ENCODE data around the gene NDST1. TPM values are rescaled to one million over a fixed set of nuclear protein-coding genes. Genes with fewer than 3 reads are reported as not detected.

NDST1 gene
- total RNA-seq, result 10 to 100 TPM; 10.9 to 86.0 (median 42.5) TPM

DNA sequence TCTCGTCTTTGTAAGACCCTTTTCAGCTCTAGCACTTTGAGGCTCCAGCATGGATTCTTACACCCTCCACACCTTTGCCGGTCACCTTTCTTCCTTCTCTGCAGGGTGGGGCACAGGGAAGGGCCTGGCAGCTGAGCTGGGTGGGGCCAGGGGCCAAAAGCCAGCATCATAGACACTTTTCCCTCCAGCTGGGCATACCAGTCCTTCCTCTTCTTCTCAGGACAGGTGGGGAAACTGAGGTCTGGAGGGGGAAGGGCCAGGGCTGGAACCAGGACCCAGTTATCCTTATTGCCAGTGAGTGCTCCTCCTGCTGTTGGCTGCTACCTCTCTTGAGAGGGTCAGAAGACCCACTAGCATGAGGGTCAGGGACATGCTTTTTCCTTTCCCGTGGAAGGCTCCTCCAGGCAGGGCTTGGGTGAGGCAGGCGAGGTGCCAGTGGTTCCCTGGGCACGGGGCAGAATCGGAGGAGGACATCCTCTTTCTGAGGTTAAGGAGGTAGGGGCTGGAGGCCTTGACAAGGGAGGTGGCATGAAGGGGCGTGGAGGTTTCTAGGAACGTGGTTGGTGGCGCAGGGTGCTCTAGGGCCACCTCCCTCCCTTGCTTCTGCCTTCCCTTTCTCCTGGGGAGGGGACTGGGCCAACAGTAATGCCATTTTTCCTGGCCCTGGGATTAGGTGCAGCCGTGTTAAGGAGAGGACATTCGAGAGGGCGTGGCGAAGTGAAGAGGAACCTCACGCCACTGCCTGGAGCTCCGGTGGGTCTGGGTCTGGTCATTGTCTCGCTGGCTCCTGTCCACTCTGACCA, at the start of gene NDST1:
TSS of gene NDST1 (plus strand) at position 658 of the 803 bp plus-strand sequence. CDS start 13,124 bp downstream, outside the sequence.
- Histone ChIP-seq H3K4me3 (no peak within 1 kb of the TSS), H3K27ac (peak within 1 kb of the TSS; percentile 31 to 37), H3K36me3 (no peaks in the 10 kb centered on the region), H3K9me3 (no peaks in the 10 kb centered on the region), H3K27me3 (no peaks in the 10 kb centered on the region), H3K4me1 (peaks cover 0 to 45% of the 10 kb centered on the region in 2 donors)
- TF ChIP-seq POLR2A (IDR thresholded peaks at IDR 0.05), result no peak
- no peak for TF ChIP-seq CTCF (IDR thresholded peaks at IDR 0.05)
- intact Hi-C loops (cut with DNase I; ENCODE audit: low total_unique reads), result no loop called here
- DNase-seq, result no peak

- H3K4me1 ChIP-seq, result peaks cover 0 to 7% of the 10 kb centered on the region in 2 donors
- no peaks in the 10 kb centered on the region for H3K27me3 ChIP-seq
- peak; percentile 89 to 94 (median 90) for TF ChIP-seq CTCF (IDR thresholded peaks at IDR 0.05)
- no peak for TF ChIP-seq POLR2A (IDR thresholded peaks at IDR 0.05)
- no peaks in the 10 kb centered on the region for H3K36me3 ChIP-seq
- intact Hi-C loops (cut with DNase I; ENCODE audit: low total_unique reads), result no loop called here
- no peaks in the 10 kb centered on the region for H3K9me3 ChIP-seq
- H3K27ac ChIP-seq, result peak overlapping the region in 1 of 2 donors; percentile 46
- H3K4me3 ChIP-seq, result peak overlapping the region in 1 of 2 donors; percentile 22
- DNase-seq, result peak; percentile 75 to 86
Observed at GRCh38 chr5:150458802-150459557, 49.0 kb upstream of the NDST1 start.

DNA sequence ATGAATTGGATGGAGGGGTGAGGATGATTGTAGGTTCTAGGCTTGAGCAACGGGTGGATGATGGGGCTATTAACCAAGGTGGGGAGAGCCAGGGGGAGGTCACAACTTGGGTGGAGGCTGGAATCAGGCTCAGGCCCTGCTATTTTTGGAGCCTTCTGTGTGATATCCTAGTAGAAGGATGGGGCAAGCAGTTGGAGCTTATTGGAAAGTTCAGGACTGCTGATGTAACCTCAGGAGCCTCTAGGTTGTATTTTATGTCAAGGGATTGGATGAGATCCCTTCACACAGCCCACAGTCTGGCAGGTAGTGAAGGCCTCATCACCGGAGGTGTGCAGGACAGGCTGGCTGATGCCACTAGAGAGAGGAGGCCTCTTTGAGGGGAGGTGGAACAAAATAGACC, 47.1 kb upstream of the NDST1 start:
- H3K27ac ChIP-seq, result no peak overlapping the region
- no peak for TF ChIP-seq CTCF (IDR thresholded peaks at IDR 0.05)
- TF ChIP-seq POLR2A (IDR thresholded peaks at IDR 0.05), result no peak
- no peaks in the 10 kb centered on the region for H3K27me3 ChIP-seq
- intact Hi-C loops (cut with DNase I; ENCODE audit: low total_unique reads), result loop anchor here (2.0 kb wide), 1 partner anchor 62 kb away; no protein-coding TSS in a partner anchor
- no peaks in the 10 kb centered on the region for H3K36me3 ChIP-seq
- peaks cover 0 to 7% of the 10 kb centered on the region in 2 donors for H3K4me1 ChIP-seq
- no peak for DNase-seq
- H3K4me3 ChIP-seq, result no peak overlapping the region
- no peaks in the 10 kb centered on the region for H3K9me3 ChIP-seq

- H3K27ac ChIP-seq, result no peak overlapping the region
Observed at GRCh38 chr5:150461231-150461630, 46.7 kb upstream of the NDST1 start.

More at GRCh38 chr5:150461231-150461630, 46.7 kb upstream of the NDST1 start:
- Histone ChIP-seq H3K27me3 (no peaks in the 10 kb centered on the region), H3K4me3 (no peak overlapping the region), H3K4me1 (peaks cover 0 to 7% of the 10 kb centered on the region in 2 donors), H3K9me3 (no peaks in the 10 kb centered on the region), H3K36me3 (no peaks in the 10 kb centered on the region)
- no peak for TF ChIP-seq CTCF (IDR thresholded peaks at IDR 0.05)
- no peak for TF ChIP-seq POLR2A (IDR thresholded peaks at IDR 0.05)
- DNase-seq, result no peak
- intact Hi-C loops (cut with DNase I; ENCODE audit: low total_unique reads), result loop anchor here (2.0 kb wide), 1 partner anchor 62 kb away; no protein-coding TSS in a partner anchor
